Gastrocnemius medialis (tissue), 4 donors: ENCODE data around the gene GK2. TPM values are rescaled to one million over a fixed set of nuclear protein-coding genes. Genes with fewer than 3 reads are reported as not detected.

Experiments used
- ATAC-seq, 2 donors: fragments of 150-250 bp; one replicate each; pipeline ENCODE4 v1.9.1; 2016
- DNase-seq, 2 donors: peaks; one replicate each; pipeline ENCODE4 v3.0.0-alpha.2; 2019
- H3K27ac ChIP-seq, 4 donors: fragments of 200-600 bp; sonication (generic); 1 replicate in 1 of 4; 2 replicates in 3 of 4; pipeline ENCODE4 v1.5.1; 2016 to 2018; ENCODE audit warnings: mild to moderate bottlenecking in 2 of 4, moderate library complexity in 1 of 4
- H3K27me3 ChIP-seq, 3 donors: fragments of 200-600 bp; sonication (generic) in 2 of 3; 1 replicate in 1 of 3; 2 replicates in 2 of 3; pipeline versions ENCODE4 v1.5.1 to v1.6.0; 2016 to 2019; ENCODE audit warnings: mild to moderate bottlenecking in 1 of 3, moderate library complexity in 1 of 3
- H3K36me3 ChIP-seq, 2 donors: fragments of 200-600 bp; sonication (generic) in 1 of 2; one replicate each; pipeline ENCODE4 v1.5.1; 2017 to 2018
- H3K4me1 ChIP-seq, 2 donors: fragments of 200-600 bp; sonication (generic) in 1 of 2; one replicate each; pipeline ENCODE4 v1.5.1; 2016 to 2017; ENCODE audit warnings: mild to moderate bottlenecking in 2 of 2
- H3K4me3 ChIP-seq, 4 donors: fragments of 200-600 bp; sonication (generic) in 3 of 4; 1 replicate in 1 of 4; 2 replicates in 3 of 4; pipeline ENCODE4 v1.5.1; 2016 to 2019; ENCODE audit warnings: mild to moderate bottlenecking in 2 of 4
- H3K9me3 ChIP-seq, 3 donors: fragments of 200-600 bp; sonication (generic) in 2 of 3; 1 replicate in 1 of 3; 2 replicates in 2 of 3; pipeline ENCODE4 v1.5.1; 2016 to 2019
- CTCF ChIP-seq, 5 experiments: fragments of 450-650 bp in 3 of 5; fragments of 200-600 bp in 2 of 5; sonication (generic) in 2 of 5; IDR thresholded peaks in 4 of 5; conservative IDR thresholded peaks in 1 of 5; 1 replicate in 4 of 5; 2 replicates in 1 of 5; pipeline ENCODE4 v1.5.1; 2016 to 2019; ENCODE audit warnings: antibody characterized with exemption in 5 of 5, mild to moderate bottlenecking in 3 of 5, moderate library complexity in 3 of 5
- POLR2A ChIP-seq, 2 donors: fragments of 450-650 bp; IDR thresholded peaks; one replicate each; pipeline ENCODE4 v1.6.1; 2017; ENCODE audit warnings: antibody characterized with exemption in 2 of 2, mild to moderate bottlenecking in 2 of 2, moderate library complexity in 2 of 2
- in situ Hi-C, 4 donors: fragments of 200-750 bp; cut with MboI; loops; one replicate each; pipeline versions ENCODE4 v1.15.0 to v1.8.0; 2017; ENCODE audit warnings: low sequenced_read_pairs in 4 of 4
- intact Hi-C: fragments of 100-400 bp; cut with DNase I; formaldehyde crosslinking; loops from one replicate; pipeline ENCODE4 v1.15.1; 2023; ENCODE audit warnings: low total_unique reads
- total RNA-seq, 4 donors: library from RNA; depleted of rRNA; stranded (reverse); fragments of >200 nt; gene quantifications; one replicate each; pipeline versions ENCODE4 v1.1.0 to v1.2.3, GENCODE V29; 2016

GK2 gene
- total RNA-seq, 4 donors from 2014 or later, result not detected

DNA sequence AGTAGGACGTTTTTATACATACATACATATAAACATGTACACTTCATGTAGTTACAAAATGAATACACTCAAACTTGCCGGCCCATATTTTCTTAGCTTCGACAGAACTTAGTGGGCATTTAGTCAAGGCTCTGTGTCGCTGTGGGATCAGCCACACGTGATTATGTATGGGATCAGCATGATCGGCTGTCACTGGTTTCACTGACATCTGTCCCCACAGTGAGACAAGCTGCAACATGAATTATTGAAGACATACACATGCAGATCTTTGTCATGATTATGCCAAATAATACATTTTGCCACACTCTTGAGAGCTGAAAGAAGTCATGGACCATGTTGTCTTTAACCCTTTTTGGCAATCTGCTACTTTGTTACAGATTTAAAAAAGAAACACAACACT is 44.0 kb downstream of the GK2 start:
- Histone ChIP-seq H3K4me1 (no peaks in the 10 kb centered on the region), H3K27me3 (no peaks in the 10 kb centered on the region), H3K9me3 (no peaks in the 10 kb centered on the region), H3K27ac (no peak overlapping the region), H3K36me3 (no peaks in the 10 kb centered on the region), H3K4me3 (no peak overlapping the region)
- in situ Hi-C loops, result no loop called here
- intact Hi-C loops, result no loop called here
- TF ChIP-seq CTCF (IDR thresholded peaks at IDR 0.05 in 4 of 5, conservative IDR thresholded peaks at IDR 0.05 in 1 of 5) (no peak), POLR2A (IDR thresholded peaks at IDR 0.05) (no peak)
- ATAC-seq (no peak), DNase-seq (no peak)

DNA sequence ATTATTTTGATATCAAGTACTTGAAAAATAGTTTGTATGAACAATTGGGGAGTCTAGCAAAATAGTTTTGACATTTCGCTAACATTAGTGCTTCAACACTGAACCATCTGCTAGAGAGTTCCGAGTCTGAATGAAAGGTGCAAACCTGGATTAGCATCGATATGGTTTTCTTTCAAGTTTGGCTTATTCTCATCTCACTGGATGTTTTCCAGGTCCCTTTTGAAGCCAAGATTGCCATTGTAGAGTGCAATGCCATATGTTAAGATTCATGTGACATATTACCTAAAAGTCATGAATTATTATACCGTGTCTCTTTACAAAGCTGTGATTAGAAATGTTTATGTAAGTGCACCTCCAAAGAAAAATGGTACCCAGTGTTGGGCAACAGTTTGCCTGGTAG is 45.4 kb downstream of the GK2 start:
- in situ Hi-C loops (no loop called here), intact Hi-C loops (no loop called here)
- no peak overlapping the region for H3K4me3 ChIP-seq
- TF ChIP-seq POLR2A (IDR thresholded peaks at IDR 0.05), result no peak
- no peak for TF ChIP-seq CTCF (IDR thresholded peaks at IDR 0.05 in 4 of 5, conservative IDR thresholded peaks at IDR 0.05 in 1 of 5)
- H3K27ac ChIP-seq, result no peak overlapping the region
- no peaks in the 10 kb centered on the region for H3K9me3 ChIP-seq
- DNase-seq (no peak), ATAC-seq (no peak)
- H3K4me1 ChIP-seq, result no peaks in the 10 kb centered on the region
- no peaks in the 10 kb centered on the region for H3K36me3 ChIP-seq
- H3K27me3 ChIP-seq, result no peaks in the 10 kb centered on the region

- ATAC-seq, result no peak
These were observed 48.0 kb downstream of the GK2 start for GRCh38 chr4:79360006-79360405.

DNA sequence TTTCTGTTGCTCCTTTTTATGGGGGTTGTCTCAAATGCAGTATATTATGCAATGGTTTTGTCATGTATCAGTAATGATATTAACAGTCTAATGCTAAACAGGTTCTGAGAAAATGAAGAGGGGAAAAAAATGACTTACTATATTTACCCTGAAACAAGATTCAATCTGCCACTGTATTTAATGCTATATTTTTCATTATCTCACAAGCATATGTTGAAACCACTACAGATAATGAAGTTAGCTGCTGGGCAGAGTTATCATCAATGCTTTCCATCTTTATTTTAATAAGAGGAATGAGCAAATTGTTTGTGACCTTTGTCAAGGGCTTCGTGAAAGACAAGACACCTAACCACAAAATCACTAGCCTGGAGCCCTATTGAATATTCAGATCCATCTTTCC is 49.6 kb downstream of the GK2 start:
- no peak for TF ChIP-seq POLR2A (IDR thresholded peaks at IDR 0.05)
- no peak for TF ChIP-seq CTCF (IDR thresholded peaks at IDR 0.05 in 4 of 5, conservative IDR thresholded peaks at IDR 0.05 in 1 of 5)
- in situ Hi-C loops (no loop called here), intact Hi-C loops (no loop called here)
- H3K36me3 ChIP-seq, result no peaks in the 10 kb centered on the region
- no peaks in the 10 kb centered on the region for H3K9me3 ChIP-seq
- H3K4me3 ChIP-seq, result no peak overlapping the region
- no peak for DNase-seq
- no peaks in the 10 kb centered on the region for H3K4me1 ChIP-seq
- no peaks in the 10 kb centered on the region for H3K27me3 ChIP-seq
- no peak overlapping the region for H3K27ac ChIP-seq
- no peak for ATAC-seq

More at GRCh38 chr4:79360006-79360405, 48.0 kb downstream of the GK2 start:
- no peaks in the 10 kb centered on the region for H3K36me3 ChIP-seq
- in situ Hi-C loops, result no loop called here
- no peak for DNase-seq
- H3K9me3 ChIP-seq, result no peaks in the 10 kb centered on the region
- no peaks in the 10 kb centered on the region for H3K4me1 ChIP-seq
- no peak overlapping the region for H3K4me3 ChIP-seq
- TF ChIP-seq POLR2A (IDR thresholded peaks at IDR 0.05) (no peak), CTCF (IDR thresholded peaks at IDR 0.05 in 4 of 5, conservative IDR thresholded peaks at IDR 0.05 in 1 of 5) (no peak)
- H3K27ac ChIP-seq, result no peak overlapping the region
- intact Hi-C loops, result no loop called here
- no peaks in the 10 kb centered on the region for H3K27me3 ChIP-seq

DNA sequence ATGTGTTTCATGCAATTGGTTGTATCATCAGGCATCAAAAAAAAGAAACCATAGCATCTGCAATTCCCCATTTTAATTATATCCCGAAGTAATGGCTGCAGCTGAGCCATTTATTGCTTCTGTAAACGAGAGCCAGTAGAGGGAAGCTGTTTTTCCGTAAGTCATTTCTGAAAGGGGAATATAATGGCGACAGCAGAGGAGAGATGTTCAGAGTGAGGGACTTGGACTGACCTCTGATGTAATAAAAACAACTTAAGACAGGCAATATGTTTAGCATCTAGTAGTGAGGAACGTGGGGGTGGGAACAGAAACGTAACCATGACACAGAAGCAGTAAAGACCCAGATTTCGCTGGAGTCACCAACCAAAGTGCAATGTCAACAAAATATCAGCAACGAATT is 50.7 kb downstream of the GK2 start:
- intact Hi-C loops (no loop called here), in situ Hi-C loops (no loop called here)
- Histone ChIP-seq H3K27ac (no peak overlapping the region), H3K4me3 (no peak overlapping the region), H3K4me1 (no peaks in the 10 kb centered on the region), H3K9me3 (no peaks in the 10 kb centered on the region), H3K36me3 (no peaks in the 10 kb centered on the region), H3K27me3 (no peaks in the 10 kb centered on the region)
- no peak for DNase-seq
- no peak for ATAC-seq
- TF ChIP-seq CTCF (IDR thresholded peaks at IDR 0.05 in 4 of 5, conservative IDR thresholded peaks at IDR 0.05 in 1 of 5), result no peak
- no peak for TF ChIP-seq POLR2A (IDR thresholded peaks at IDR 0.05)
